ENCODE results near the gene UBXN4. TPM values are rescaled to one million over a fixed set of nuclear protein-coding genes. Genes with fewer than 3 reads are reported as not detected.
"Not testable (repeated sequence)": the region's sequence is repeated elsewhere in the genome, so short reads cannot be mapped to it uniquely, and the experiment has no call there.

UBXN4 gene
- total and polyA plus RNA-seq, 2 donors, result 64.4 to 98.1 TPM

DNA sequence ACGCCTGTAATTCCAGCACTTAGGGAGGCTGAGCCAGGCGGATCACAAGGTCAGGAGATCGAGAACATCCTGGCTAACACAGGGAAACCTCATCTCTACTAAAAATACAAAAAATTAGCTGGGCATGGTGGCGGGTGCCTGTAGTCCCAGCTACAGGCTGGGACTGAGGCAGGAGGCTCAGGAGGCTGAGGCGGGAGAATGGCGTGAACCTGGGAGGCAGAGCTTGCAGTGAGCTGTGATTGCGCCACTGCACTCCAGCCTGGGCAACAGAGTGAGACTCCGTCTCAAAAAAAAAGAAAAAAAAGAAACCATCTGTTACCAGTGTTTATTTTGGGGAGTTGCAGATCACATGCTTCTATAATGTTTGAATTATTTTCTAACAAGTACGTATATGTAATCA, 26.6 kb upstream of the UBXN4 start:
- not testable (repeated sequence) for H3K27me3 ChIP-seq (ENCODE audit: control insufficient read depth in 2 of 2, insufficient read depth in 1 of 2, low read length in 1 of 2); H3K9me3 ChIP-seq (ENCODE audit: control insufficient read depth in 2 of 2, insufficient read depth in 1 of 2, low read length in 1 of 2); H3K27ac ChIP-seq (ENCODE audit: low read depth in 1 of 2, low read length in 1 of 2); H3K4me3 ChIP-seq (ENCODE audit: low read length in 2 of 2); DNase-seq (ENCODE audit: low read depth in 6 of 9, low spot score in 9 of 9); H3K4me1 ChIP-seq (ENCODE audit: control insufficient read depth in 2 of 2, insufficient read depth in 2 of 2, low read length in 2 of 2)
- peaks cover 25 to 39% of the 10 kb centered on the region in 2 donors for H3K36me3 ChIP-seq (ENCODE audit: control insufficient read depth in 2 of 2, insufficient read depth in 2 of 2, low read length in 1 of 2)
- WGBS, result 98% methylated on average over 9 of the region's 9 CpGs

DNA sequence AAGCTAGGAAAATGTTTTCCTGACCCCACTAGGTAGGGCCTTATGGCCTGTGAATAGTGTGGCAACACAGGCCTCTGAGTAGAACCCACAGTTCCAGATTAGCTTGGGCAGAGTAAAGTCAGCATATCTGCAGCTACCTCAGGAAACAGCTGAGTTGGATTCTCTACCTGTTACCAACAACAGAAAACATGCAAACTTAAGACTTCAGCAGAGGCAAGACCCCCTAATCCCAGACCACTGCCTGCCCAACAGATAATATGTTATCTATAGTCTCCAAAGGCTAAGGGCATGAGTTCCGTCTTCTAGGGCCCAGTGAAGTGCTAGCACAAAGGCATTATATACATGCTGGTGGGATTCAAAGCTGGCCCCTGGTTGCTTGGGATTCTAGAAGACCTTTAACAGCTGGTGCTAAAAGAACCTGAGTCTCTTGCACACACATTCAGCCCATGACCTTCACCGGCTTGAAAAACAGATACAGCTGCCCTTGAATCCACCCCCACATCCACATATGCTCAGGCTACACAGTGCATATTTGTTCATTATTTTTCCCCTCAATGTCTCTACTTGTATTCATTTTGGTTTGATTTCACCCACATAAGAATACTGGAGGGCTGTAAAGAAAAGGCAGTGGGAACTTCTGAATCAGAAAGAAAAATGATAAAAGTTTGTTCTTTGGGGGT, 13.5 kb upstream of the UBXN4 start:
- WGBS, result 96% methylated on average over 2 of the region's 2 CpGs
- peaks cover 18 to 20% of the 10 kb centered on the region in 2 donors for H3K36me3 ChIP-seq (ENCODE audit: control insufficient read depth in 2 of 2, insufficient read depth in 2 of 2, low read length in 1 of 2)
- peaks cover 5 to 8% of the 10 kb centered on the region in 2 donors for H3K4me1 ChIP-seq (ENCODE audit: control insufficient read depth in 2 of 2, insufficient read depth in 2 of 2, low read length in 2 of 2)
- H3K4me3 ChIP-seq (ENCODE audit: low read length in 2 of 2), result no peak overlapping the region
- no peak overlapping the region for H3K27ac ChIP-seq (ENCODE audit: low read depth in 1 of 2, low read length in 1 of 2)
- DNase-seq (ENCODE audit: low read depth in 6 of 9, low spot score in 9 of 9), result no peak
- no peaks in the 10 kb centered on the region for H3K9me3 ChIP-seq (ENCODE audit: control insufficient read depth in 2 of 2, insufficient read depth in 1 of 2, low read length in 1 of 2)
- H3K27me3 ChIP-seq (ENCODE audit: control insufficient read depth in 2 of 2, insufficient read depth in 1 of 2, low read length in 1 of 2), result no peaks in the 10 kb centered on the region

DNA sequence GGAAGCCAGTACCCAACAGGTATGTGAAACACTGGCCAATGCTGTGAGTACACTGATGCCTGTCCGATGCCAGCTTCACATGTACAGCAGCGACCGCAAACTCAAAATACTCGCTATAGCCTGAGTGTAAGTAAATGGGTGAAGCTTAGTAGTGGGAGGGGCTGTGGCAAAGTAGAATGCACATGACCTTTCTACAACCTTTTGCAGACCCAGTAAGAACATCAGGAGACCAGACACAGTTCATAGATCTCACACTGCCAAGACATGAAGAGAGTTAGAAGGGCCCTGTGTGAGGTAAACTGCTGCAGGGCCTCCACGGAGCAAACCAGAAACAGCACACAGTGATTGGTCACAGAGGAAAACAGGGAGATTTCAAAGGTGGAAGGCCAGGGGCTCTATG, 9.1 kb upstream of the UBXN4 start:
- Histone ChIP-seq H3K9me3 (ENCODE audit: control insufficient read depth in 2 of 2, insufficient read depth in 1 of 2, low read length in 1 of 2) (no peaks in the 10 kb centered on the region), H3K36me3 (ENCODE audit: control insufficient read depth in 2 of 2, insufficient read depth in 2 of 2, low read length in 1 of 2) (peaks cover 0 to 4% of the 10 kb centered on the region in 2 donors), H3K4me3 (ENCODE audit: low read length in 2 of 2) (no peak overlapping the region), H3K27ac (ENCODE audit: low read depth in 1 of 2, low read length in 1 of 2) (peak overlapping the region; percentile 71 to 77), H3K4me1 (ENCODE audit: control insufficient read depth in 2 of 2, insufficient read depth in 2 of 2, low read length in 2 of 2) (peaks cover 5 to 16% of the 10 kb centered on the region in 2 donors), H3K27me3 (ENCODE audit: control insufficient read depth in 2 of 2, insufficient read depth in 1 of 2, low read length in 1 of 2) (no peaks in the 10 kb centered on the region)
- DNase-seq (ENCODE audit: low read depth in 6 of 9, low spot score in 9 of 9), result peak in 3 of 9 donors; percentile 8 to 37 (median 11)
- 96% methylated on average over 5 of the region's 5 CpGs for WGBS

DNA sequence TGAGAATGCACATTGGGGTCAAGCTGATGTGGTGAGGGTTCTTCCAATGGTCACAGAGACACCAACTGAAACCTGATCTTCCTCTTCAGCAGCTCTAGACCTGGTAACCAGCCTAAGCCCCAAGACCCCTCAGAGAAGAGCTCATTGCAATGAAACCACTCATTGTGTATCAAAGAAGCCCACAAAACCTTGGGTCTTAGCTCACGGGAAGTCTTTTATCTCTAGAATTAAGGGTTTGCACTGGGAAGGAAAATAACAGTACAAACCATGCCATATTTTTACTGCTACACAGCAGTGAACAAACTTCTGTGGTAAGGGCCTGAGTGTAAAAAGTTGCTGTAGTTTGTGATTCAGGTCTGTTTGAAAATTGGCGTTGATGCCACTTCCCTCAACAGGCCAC, 8.6 kb upstream of the UBXN4 start:
- H3K4me1 ChIP-seq (ENCODE audit: control insufficient read depth in 2 of 2, insufficient read depth in 2 of 2, low read length in 2 of 2), result peaks cover 5 to 16% of the 10 kb centered on the region in 2 donors
- 71% methylated on average over 2 of the region's 2 CpGs for WGBS
- no peaks in the 10 kb centered on the region for H3K27me3 ChIP-seq (ENCODE audit: control insufficient read depth in 2 of 2, insufficient read depth in 1 of 2, low read length in 1 of 2)
- no peaks in the 10 kb centered on the region for H3K9me3 ChIP-seq (ENCODE audit: control insufficient read depth in 2 of 2, insufficient read depth in 1 of 2, low read length in 1 of 2)
- H3K27ac ChIP-seq (ENCODE audit: low read depth in 1 of 2, low read length in 1 of 2), result peak overlapping the region; percentile 71 to 77
- no peak overlapping the region for H3K4me3 ChIP-seq (ENCODE audit: low read length in 2 of 2)
- DNase-seq (ENCODE audit: low read depth in 6 of 9, low spot score in 9 of 9), result peak in 3 of 9 donors; percentile 4 to 55 (median 28)
- peaks cover 0 to 4% of the 10 kb centered on the region in 2 donors for H3K36me3 ChIP-seq (ENCODE audit: control insufficient read depth in 2 of 2, insufficient read depth in 2 of 2, low read length in 1 of 2)

DNA sequence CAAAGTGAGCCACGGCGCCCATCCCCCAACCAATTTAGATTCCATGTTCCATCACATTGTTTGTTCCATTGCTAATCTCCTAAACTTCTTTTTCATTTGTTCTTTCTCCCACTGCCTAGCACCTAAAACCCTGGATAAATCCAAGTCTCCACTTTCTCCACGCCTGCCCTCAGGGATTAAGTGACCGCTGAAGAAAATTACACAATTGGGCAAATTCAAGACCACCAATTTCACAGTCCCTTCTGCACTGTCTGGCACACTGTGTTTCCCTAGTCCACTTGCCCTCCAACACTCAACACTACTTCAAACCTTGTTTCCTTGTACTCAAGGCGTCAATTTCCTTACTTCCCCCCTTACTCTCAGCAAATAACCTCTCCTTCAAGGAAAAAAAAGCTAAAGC, 5.1 kb upstream of the UBXN4 start:
- Histone ChIP-seq H3K27me3 (ENCODE audit: control insufficient read depth in 2 of 2, insufficient read depth in 1 of 2, low read length in 1 of 2) (no peaks in the 10 kb centered on the region), H3K27ac (ENCODE audit: low read depth in 1 of 2, low read length in 1 of 2) (no peak overlapping the region), H3K4me3 (ENCODE audit: low read length in 2 of 2) (no peak overlapping the region), H3K36me3 (ENCODE audit: control insufficient read depth in 2 of 2, insufficient read depth in 2 of 2, low read length in 1 of 2) (peaks cover 0 to 5% of the 10 kb centered on the region in 2 donors), H3K4me1 (ENCODE audit: control insufficient read depth in 2 of 2, insufficient read depth in 2 of 2, low read length in 2 of 2) (peaks cover 5 to 16% of the 10 kb centered on the region in 2 donors), H3K9me3 (ENCODE audit: control insufficient read depth in 2 of 2, insufficient read depth in 1 of 2, low read length in 1 of 2) (no peaks in the 10 kb centered on the region)
- 98% methylated on average over 5 of the region's 5 CpGs for WGBS
- no peak for DNase-seq (ENCODE audit: low read depth in 6 of 9, low spot score in 9 of 9)

DNA sequence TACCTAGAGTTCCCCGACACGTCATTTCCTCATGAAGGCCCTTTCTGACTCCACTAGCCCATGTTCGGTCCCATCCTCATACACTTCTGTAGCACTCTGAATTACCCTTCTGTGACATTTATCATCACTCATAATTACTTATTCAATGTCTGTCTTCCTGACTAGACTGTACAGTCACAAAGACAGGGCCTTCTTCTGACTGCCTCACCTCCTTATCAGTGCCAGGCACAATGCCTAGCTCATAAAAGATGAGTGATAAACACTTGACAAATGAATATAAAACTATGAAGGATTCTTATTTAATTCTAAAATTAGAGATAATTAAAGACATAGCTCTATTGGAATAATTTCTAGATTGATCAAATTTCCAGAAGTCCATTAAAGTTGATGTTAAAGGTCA, 1.4 kb upstream of the UBXN4 start:
- no peak for DNase-seq (ENCODE audit: low read depth in 6 of 9, low spot score in 9 of 9)
- no peak overlapping the region for H3K4me3 ChIP-seq (ENCODE audit: low read length in 2 of 2)
- no peaks in the 10 kb centered on the region for H3K27me3 ChIP-seq (ENCODE audit: control insufficient read depth in 2 of 2, insufficient read depth in 1 of 2, low read length in 1 of 2)
- H3K36me3 ChIP-seq (ENCODE audit: control insufficient read depth in 2 of 2, insufficient read depth in 2 of 2, low read length in 1 of 2), result peaks cover 0 to 3% of the 10 kb centered on the region in 2 donors
- no peak overlapping the region for H3K27ac ChIP-seq (ENCODE audit: low read depth in 1 of 2, low read length in 1 of 2)
- 99% methylated on average over 3 of the region's 3 CpGs for WGBS
- H3K4me1 ChIP-seq (ENCODE audit: control insufficient read depth in 2 of 2, insufficient read depth in 2 of 2, low read length in 2 of 2), result peaks cover 0 to 6% of the 10 kb centered on the region in 2 donors
- no peaks in the 10 kb centered on the region for H3K9me3 ChIP-seq (ENCODE audit: control insufficient read depth in 2 of 2, insufficient read depth in 1 of 2, low read length in 1 of 2)

- no peaks in the 10 kb centered on the region for H3K9me3 ChIP-seq (ENCODE audit: control insufficient read depth in 2 of 2, insufficient read depth in 1 of 2, low read length in 1 of 2)
- H3K4me3 ChIP-seq (ENCODE audit: low read length in 2 of 2), result no peak overlapping the region
- H3K27me3 ChIP-seq (ENCODE audit: control insufficient read depth in 2 of 2, insufficient read depth in 1 of 2, low read length in 1 of 2), result no peaks in the 10 kb centered on the region
- H3K36me3 ChIP-seq (ENCODE audit: control insufficient read depth in 2 of 2, insufficient read depth in 2 of 2, low read length in 1 of 2), result peaks cover 3% of the 10 kb centered on the region in 2 donors
- H3K4me1 ChIP-seq (ENCODE audit: control insufficient read depth in 2 of 2, insufficient read depth in 2 of 2, low read length in 2 of 2), result peaks cover 0 to 6% of the 10 kb centered on the region in 2 donors
- DNase-seq (ENCODE audit: low read depth in 6 of 9, low spot score in 9 of 9), result no peak
- 90% methylated on average over 11 of the region's 11 CpGs for WGBS
- H3K27ac ChIP-seq (ENCODE audit: low read depth in 1 of 2, low read length in 1 of 2), result no peak overlapping the region
Observed at GRCh38 chr2:135741043-135741394, 636 bp upstream of the UBXN4 start.

- Histone ChIP-seq H3K4me1 (ENCODE audit: control insufficient read depth in 2 of 2, insufficient read depth in 2 of 2, low read length in 2 of 2) (peaks cover 0 to 6% of the 10 kb centered on the region in 2 donors), H3K36me3 (ENCODE audit: control insufficient read depth in 2 of 2, insufficient read depth in 2 of 2, low read length in 1 of 2) (peaks cover 3 to 15% of the 10 kb centered on the region in 2 donors), H3K27ac (ENCODE audit: low read depth in 1 of 2, low read length in 1 of 2) (peak overlapping the region; percentile 98 to 99), H3K9me3 (ENCODE audit: control insufficient read depth in 2 of 2, insufficient read depth in 1 of 2, low read length in 1 of 2) (no peaks in the 10 kb centered on the region), H3K4me3 (ENCODE audit: low read length in 2 of 2) (peak overlapping the region; percentile 91 to 93), H3K27me3 (ENCODE audit: control insufficient read depth in 2 of 2, insufficient read depth in 1 of 2, low read length in 1 of 2) (no peaks in the 10 kb centered on the region)
- DNase-seq (ENCODE audit: low read depth in 6 of 9, low spot score in 9 of 9), result peak in 7 of 9 donors; percentile 27 to 70 (median 45)
- WGBS, result under 1% methylated on average over 34 of the region's 34 CpGs
Observed at GRCh38 chr2:135742325-135742757, 686 bp downstream of the UBXN4 start.

GRCh38 chr2:135743860-135744259, 2.2 kb downstream of the UBXN4 start:
- Histone ChIP-seq H3K36me3 (ENCODE audit: control insufficient read depth in 2 of 2, insufficient read depth in 2 of 2, low read length in 1 of 2) (peaks cover 16 to 25% of the 10 kb centered on the region in 2 donors), H3K4me3 (ENCODE audit: low read length in 2 of 2) (peak overlapping the region; percentile 7 to 13), H3K27ac (ENCODE audit: low read depth in 1 of 2, low read length in 1 of 2) (no peak overlapping the region), H3K27me3 (ENCODE audit: control insufficient read depth in 2 of 2, insufficient read depth in 1 of 2, low read length in 1 of 2) (no peaks in the 10 kb centered on the region), H3K9me3 (ENCODE audit: control insufficient read depth in 2 of 2, insufficient read depth in 1 of 2, low read length in 1 of 2) (no peaks in the 10 kb centered on the region), H3K4me1 (ENCODE audit: control insufficient read depth in 2 of 2, insufficient read depth in 2 of 2, low read length in 2 of 2) (peaks cover 0 to 6% of the 10 kb centered on the region in 2 donors)
- peak in 2 of 9 donors; percentile 6 to 7 for DNase-seq (ENCODE audit: low read depth in 6 of 9, low spot score in 9 of 9)
- WGBS, result 89% methylated on average over 1 of the region's 1 CpG

Data from thymus (tissue), 11 donors.